ENCODE measurements around the gene MAPK12. TPM values are rescaled to one million over a fixed set of nuclear protein-coding genes. Genes with fewer than 3 reads are reported as not detected.
A peak's percentile ranks its signal among the peaks of the same experiment; 100 is the strongest.

MAPK12 gene
- total and polyA plus RNA-seq, 8 donors = 4.7 to 49.6 (median 8.2) TPM

GRCh38 chr22:50246242-50247175 lies 15.0 kb downstream of the MAPK12 start:
- Histone ChIP-seq H3K27me3 (no peaks in the 10 kb centered on the region), H3K36me3 (peaks cover 11 to 24% (median 17%) of the 10 kb centered on the region in 4 donors), H3K9me3 (no peaks in the 10 kb centered on the region), H3K4me3 (peak overlapping the region in 2 of 4 donors; percentile 96 to 97), H3K4me1 (peaks cover 59 to 91% (median 90%) of the 10 kb centered on the region in 4 donors), H3K27ac (peak overlapping the region in 2 of 5 donors; percentile 93 to 97)
- TF ChIP-seq POLR2AphosphoS5 (IDR thresholded peaks at IDR 0.05) (no peak), EP300 (IDR thresholded peaks at IDR 0.05) (no peak), POLR2A (IDR thresholded peaks at IDR 0.05) (no peak)
- TF ChIP-seq, protein P1, sequence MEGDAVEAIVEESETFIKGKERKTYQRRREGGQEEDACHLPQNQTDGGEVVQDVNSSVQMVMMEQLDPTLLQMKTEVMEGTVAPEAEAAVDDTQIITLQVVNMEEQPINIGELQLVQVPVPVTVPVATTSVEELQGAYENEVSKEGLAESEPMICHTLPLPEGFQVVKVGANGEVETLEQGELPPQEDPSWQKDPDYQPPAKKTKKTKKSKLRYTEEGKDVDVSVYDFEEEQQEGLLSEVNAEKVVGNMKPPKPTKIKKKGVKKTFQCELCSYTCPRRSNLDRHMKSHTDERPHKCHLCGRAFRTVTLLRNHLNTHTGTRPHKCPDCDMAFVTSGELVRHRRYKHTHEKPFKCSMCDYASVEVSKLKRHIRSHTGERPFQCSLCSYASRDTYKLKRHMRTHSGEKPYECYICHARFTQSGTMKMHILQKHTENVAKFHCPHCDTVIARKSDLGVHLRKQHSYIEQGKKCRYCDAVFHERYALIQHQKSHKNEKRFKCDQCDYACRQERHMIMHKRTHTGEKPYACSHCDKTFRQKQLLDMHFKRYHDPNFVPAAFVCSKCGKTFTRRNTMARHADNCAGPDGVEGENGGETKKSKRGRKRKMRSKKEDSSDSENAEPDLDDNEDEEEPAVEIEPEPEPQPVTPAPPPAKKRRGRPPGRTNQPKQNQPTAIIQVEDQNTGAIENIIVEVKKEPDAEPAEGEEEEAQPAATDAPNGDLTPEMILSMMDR (IDR thresholded peaks at IDR 0.05) = no peak
- no peak for DNase-seq
- WGBS, 5 donors = 80 to 83% (median 82%) methylated on average over 16 to 20 of the region's 20 CpGs
- intact Hi-C loops (cut with DNase I; ENCODE audit: low total_unique reads) = no loop called here

GRCh38 chr22:50245214-50246072 lies 16.0 kb downstream of the MAPK12 start:
- TF ChIP-seq POLR2A (IDR thresholded peaks at IDR 0.05) (no peak), POLR2AphosphoS5 (IDR thresholded peaks at IDR 0.05) (no peak), EP300 (IDR thresholded peaks at IDR 0.05) (no peak)
- TF ChIP-seq, protein P1 (IDR thresholded peaks at IDR 0.05) = no peak

DNA sequence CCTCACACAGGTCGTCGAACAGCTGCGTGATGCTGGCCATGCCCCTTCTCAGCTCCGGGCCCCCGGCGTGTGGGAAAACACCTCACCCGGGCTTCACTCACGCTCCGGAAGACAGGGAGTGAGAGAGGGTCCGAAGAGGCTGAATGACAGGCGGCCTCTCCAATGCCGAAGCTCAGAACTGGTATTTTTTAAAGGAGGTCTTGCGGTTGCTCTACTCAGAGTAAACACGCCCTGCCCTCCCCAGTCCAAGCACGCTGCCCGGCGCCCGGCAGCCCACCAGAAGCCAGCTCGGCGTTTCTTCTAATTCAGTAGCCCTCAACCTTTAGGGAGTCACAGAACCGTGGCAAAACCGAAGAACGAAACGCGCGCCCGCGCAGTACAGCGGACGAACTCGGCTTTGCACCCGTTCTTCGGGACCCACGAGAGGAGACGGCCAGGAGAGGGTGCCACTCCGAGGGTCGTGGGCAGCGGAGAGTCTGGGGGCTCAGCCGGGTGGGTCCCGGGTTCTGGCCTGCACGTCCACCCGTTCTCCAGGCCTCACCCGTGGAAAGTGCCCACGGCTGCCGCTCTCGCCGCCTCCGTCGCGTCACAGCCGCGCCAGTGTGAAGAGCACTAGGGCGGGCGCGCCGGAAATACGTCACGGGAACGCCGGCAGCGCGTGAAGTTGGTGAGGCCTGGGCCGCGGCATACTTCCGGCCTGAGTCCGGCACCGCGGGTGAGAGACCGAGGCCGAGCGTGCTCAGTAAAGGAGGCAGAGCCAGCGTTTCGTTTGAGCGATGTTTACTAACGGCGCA lies 16.9 kb downstream of the MAPK12 start, which contains the start of gene TUBGCP6:
Gene TUBGCP6, minus strand, starts transcription at position 604 of the 794 bp plus-strand sequence. Its CDS starts 564 bp downstream, at position 40.
- Histone ChIP-seq H3K36me3 (peaks cover 15 to 35% (median 25%) of the 10 kb centered on the region in 4 donors), H3K4me1 (peaks cover 49 to 90% (median 83%) of the 10 kb centered on the region in 4 donors), H3K27ac (peak within 1 kb of the TSS; percentile 93 to 97 (median 96)), H3K27me3 (no peaks in the 10 kb centered on the region), H3K9me3 (no peaks in the 10 kb centered on the region), H3K4me3 (peak within 1 kb of the TSS; percentile 83 to 97 (median 92))
- peak in 2 of 4 donors; percentile 19 to 54 for TF ChIP-seq POLR2A (IDR thresholded peaks at IDR 0.05)
- TF ChIP-seq, protein P1 (IDR thresholded peaks at IDR 0.05) = peak in 2 of 7 experiments; percentile 15 to 54
- peak; percentile 92 to 99 (median 97) for TF ChIP-seq POLR2AphosphoS5 (IDR thresholded peaks at IDR 0.05)
- TF ChIP-seq EP300 (IDR thresholded peaks at IDR 0.05) = no peak
- peak; percentile 97 to 99 for DNase-seq
- intact Hi-C loops (cut with DNase I; ENCODE audit: low total_unique reads) = no loop called here
- WGBS, 5 donors = 0 to 1% (median 0%) methylated on average over 23 to 76 of the region's 76 CpGs

More at GRCh38 chr22:50245214-50246072, 16.0 kb downstream of the MAPK12 start:
- 12 to 54% (median 21%) methylated on average over 11 to 52 of the region's 53 CpGs for WGBS, 5 donors
- no peaks in the 10 kb centered on the region for H3K9me3 ChIP-seq
- intact Hi-C loops (cut with DNase I; ENCODE audit: low total_unique reads) = no loop called here
- DNase-seq = no peak
- H3K27ac ChIP-seq = peak overlapping the region; percentile 93 to 97 (median 96)
- H3K27me3 ChIP-seq = no peaks in the 10 kb centered on the region
- peak overlapping the region; percentile 83 to 97 (median 92) for H3K4me3 ChIP-seq
- H3K4me1 ChIP-seq = peaks cover 57 to 92% (median 90%) of the 10 kb centered on the region in 4 donors
- H3K36me3 ChIP-seq = peaks cover 11 to 27% (median 17%) of the 10 kb centered on the region in 4 donors
